VCaP (cell line): Measurements from ENCODE around the gene CALML3.
A peak's percentile ranks its signal among the peaks of the same experiment; 100 is the strongest.

Experiments
- H3K27ac ChIP-seq: fragments of 450-650 bp; 2 replicates; pipeline ENCODE4 v1.5.1; 2017
- CTCF ChIP-seq: fragments of 450-650 bp; conservative IDR thresholded peaks from 2 replicates; pipeline ENCODE4 v1.5.1; 2017; ENCODE audit warnings: mild to moderate bottlenecking, moderate library complexity

Gene CALML3

DNA sequence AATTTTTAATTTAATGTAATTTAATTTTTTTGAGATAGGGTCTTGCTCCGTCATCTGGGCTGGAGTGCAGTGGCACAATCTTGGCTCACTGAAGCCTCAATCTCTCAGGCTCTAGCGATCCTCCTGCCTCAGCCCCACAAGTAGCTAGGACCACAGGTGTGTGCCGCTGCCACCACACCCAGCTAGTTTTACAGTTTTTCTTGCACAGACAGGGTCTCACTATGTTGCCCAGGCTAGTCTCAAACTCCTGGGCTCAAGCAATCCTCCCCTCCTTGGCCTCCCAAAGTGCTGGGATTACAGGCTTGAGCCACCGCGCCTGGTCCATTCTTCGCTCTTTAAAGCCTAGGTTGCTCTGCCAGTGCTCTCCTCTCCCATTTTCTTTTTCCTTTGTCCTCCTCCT is 12.9 kb downstream of the CALML3 start:
- no peak overlapping the region for H3K27ac ChIP-seq
- no peak for TF ChIP-seq CTCF

- no peak for TF ChIP-seq CTCF
- H3K27ac ChIP-seq = peak overlapping the region; percentile 31; the same call in 1 of the 2 replicates
These were observed 13.7 kb downstream of the CALML3 start for GRCh38 chr10:5538446-5538845.

DNA sequence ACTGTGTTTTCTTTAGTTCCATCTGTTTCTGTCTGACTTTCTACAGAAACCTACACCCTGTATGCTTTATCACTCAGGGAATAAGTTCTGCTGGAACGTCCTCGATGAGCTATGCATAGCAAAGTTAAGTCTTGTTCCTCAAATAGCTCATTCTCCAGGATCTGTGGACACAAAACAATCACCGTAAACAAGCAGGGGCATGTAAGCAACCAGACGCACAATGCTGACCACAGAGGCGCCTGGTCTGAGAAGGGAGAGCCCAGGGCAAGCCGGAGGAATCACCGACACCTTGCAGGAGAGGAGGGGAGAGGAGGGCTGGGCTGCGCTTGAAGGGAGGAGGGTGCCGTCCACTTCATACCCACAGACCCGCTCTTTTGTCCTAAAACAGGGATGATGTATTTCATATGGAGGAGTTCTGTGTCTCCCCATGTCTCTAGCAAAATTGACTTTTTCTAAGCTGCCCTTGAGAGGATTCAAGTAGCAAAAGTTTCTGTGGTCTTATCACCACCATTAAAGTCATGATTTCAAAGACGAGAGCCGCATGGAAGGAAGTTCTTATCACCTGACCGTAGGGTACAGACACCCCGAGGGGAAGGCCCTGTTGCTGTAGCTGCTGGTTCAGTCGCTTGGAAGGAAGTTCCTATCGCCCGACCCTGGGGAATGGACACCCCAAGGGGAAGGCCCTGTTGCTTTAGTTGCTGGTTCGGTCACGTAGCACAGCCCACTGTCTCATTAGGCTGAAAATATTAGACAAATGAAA is 14.3 kb downstream of the CALML3 start:
- peak overlapping the region; percentile 31; the same call in 1 of the 2 replicates for H3K27ac ChIP-seq
- TF ChIP-seq CTCF = no peak

DNA sequence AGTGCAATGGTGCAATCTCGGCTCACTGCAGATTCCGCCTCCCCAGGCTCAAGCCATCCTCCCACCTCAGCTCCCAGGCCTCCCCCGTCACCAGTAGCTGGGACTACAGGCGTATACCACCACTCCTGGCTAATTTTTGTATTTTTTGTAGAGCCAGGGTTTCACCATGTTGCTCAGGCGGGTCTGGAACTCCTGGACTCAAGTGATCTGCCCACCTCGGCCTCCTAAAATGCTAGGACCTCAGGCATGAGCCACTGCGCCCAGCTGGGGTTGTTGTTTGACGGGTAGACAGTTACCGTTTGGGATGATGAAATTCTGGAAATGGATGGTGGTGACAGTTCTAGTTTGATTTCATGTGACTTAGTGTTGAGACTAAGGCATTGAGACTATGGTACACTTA is 15.3 kb downstream of the CALML3 start:
- no peak for TF ChIP-seq CTCF
- no peak overlapping the region for H3K27ac ChIP-seq

DNA sequence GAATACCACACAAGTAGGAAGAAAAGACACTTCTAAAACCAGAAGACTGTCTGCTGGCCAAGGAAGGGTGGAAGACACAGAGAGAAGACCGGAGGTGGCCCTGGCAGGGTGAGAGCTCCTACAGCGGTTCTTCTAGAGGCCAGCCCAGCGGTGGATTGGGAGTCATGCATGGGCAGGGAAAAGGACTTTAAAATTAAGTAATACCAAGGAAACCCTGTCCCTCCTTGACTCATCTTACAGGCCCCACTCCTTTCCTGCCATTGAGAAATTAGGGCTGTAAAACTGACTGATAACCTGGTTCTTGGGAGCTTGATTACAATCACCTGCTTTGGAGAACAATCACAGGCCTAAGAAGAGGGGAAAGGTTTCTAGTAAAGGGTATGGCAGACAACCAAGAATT is 16.1 kb downstream of the CALML3 start:
- no peak for TF ChIP-seq CTCF

DNA sequence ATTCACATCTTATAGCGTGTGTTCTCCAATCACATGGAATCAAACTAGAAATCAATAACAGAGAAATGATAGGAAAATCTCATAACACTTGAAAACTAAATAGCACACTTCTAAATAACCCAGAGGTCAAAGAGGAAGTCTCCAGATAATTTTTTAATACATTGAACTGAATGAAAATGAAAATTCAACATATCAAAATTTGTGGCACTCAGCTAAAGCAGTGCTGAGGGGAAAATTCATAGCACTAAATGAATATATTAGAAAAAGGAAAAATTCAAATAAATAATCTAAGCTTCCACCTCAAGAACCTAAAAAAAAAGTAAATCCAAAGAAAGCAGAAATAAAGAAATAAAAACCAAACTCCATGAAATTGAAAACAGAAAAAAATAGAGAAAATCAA is 17.3 kb downstream of the CALML3 start:
- no peak for TF ChIP-seq CTCF
- peak overlapping the region; percentile 99 for H3K27ac ChIP-seq

More for the DNA sequence above, 16.1 kb downstream of the CALML3 start:
- H3K27ac ChIP-seq = peak overlapping the region; percentile 99; the same call in 1 of the 2 replicates

GRCh38 chr10:5543623-5544022 is 18.9 kb downstream of the CALML3 start:
- no peak for TF ChIP-seq CTCF
- peak overlapping the region; percentile 99 for H3K27ac ChIP-seq
